Measurements from ENCODE around the gene ABCC3. TPM values are rescaled to one million over a fixed set of nuclear protein-coding genes. Genes with fewer than 3 reads are reported as not detected.

ABCC3 gene
- total and polyA plus RNA-seq, 2 donors = 1.8 to 3.7 TPM

DNA sequence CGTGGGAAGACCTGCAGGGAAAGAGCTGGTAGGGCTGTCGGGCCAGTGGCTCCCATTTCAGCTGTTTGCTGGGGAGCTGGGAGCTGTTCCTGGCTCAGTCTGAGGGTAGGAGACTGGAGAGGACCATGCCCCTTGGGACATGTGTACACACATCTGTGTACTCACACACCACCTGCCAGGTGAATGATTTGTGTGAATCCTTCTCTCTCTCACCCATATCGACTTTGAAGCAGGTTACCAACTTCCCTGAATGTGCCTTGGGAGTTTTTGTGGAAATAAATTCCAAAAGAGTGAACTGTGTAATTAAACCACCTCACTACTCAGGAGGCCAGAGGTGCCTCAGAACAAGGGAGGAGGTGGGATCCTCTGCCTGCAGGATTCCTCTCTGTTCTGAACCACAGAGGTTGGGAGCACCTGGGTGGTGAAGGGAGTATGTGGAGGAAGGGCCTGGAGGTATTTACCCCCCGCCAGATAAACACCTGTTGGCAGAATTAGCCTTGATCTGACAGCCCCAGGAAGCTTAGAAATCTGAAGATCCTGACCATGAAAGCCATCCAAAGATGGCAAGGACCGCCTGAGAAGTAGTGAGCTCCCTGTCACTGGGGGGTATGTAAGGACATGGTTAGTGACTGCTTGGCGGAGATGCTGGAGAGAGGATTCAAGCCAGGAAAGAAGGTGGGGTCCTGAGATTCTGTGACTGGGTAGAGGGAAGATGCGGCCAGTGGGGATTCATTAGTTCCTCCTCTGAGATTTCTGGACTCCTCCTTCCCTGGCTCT lies 3.3 kb downstream of the ABCC3 start:
- H3K4me3 ChIP-seq (ENCODE audit: low read length in 2 of 2) = no peak overlapping the region
- peaks cover 35 to 78% of the 10 kb centered on the region in 2 donors for H3K27me3 ChIP-seq (ENCODE audit: control insufficient read depth in 2 of 2, insufficient read depth in 1 of 2, low read length in 1 of 2)
- H3K27ac ChIP-seq (ENCODE audit: low read depth in 1 of 2, low read length in 1 of 2) = no peak overlapping the region
- DNase-seq (ENCODE audit: low read depth in 6 of 9, low spot score in 9 of 9) = no peak
- H3K9me3 ChIP-seq (ENCODE audit: control insufficient read depth in 2 of 2, insufficient read depth in 1 of 2, low read length in 1 of 2) = peaks cover 0 to 3% of the 10 kb centered on the region in 2 donors
- no peaks in the 10 kb centered on the region for H3K36me3 ChIP-seq (ENCODE audit: control insufficient read depth in 2 of 2, insufficient read depth in 2 of 2, low read length in 1 of 2)
- WGBS = 89% methylated on average over 7 of the region's 7 CpGs
- H3K4me1 ChIP-seq (ENCODE audit: control insufficient read depth in 2 of 2, insufficient read depth in 2 of 2, low read length in 2 of 2) = peaks cover 0 to 9% of the 10 kb centered on the region in 2 donors

DNA sequence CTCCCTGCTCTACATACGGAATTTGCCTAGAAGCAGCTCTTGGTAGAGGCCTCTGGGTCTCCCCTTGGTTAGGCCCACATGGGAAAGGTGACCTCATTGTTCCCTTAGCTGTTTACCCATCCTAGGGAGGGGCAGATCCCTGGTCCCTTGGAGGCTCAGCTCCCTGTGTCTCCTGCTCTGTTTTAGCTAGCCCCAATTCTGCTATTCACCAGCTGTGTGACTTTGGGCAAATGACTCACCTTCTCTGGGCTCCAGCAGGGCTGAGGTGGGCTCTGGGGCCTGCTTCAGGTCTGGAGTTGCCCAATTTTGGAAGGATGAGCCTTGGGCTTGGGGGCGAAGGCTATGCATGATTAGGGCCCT lies 3.9 kb downstream of the ABCC3 start:
- 94% methylated on average over 2 of the region's 2 CpGs for WGBS
- no peak overlapping the region for H3K27ac ChIP-seq (ENCODE audit: low read depth in 1 of 2, low read length in 1 of 2)
- H3K4me1 ChIP-seq (ENCODE audit: control insufficient read depth in 2 of 2, insufficient read depth in 2 of 2, low read length in 2 of 2) = peaks cover 0 to 9% of the 10 kb centered on the region in 2 donors

DNA sequence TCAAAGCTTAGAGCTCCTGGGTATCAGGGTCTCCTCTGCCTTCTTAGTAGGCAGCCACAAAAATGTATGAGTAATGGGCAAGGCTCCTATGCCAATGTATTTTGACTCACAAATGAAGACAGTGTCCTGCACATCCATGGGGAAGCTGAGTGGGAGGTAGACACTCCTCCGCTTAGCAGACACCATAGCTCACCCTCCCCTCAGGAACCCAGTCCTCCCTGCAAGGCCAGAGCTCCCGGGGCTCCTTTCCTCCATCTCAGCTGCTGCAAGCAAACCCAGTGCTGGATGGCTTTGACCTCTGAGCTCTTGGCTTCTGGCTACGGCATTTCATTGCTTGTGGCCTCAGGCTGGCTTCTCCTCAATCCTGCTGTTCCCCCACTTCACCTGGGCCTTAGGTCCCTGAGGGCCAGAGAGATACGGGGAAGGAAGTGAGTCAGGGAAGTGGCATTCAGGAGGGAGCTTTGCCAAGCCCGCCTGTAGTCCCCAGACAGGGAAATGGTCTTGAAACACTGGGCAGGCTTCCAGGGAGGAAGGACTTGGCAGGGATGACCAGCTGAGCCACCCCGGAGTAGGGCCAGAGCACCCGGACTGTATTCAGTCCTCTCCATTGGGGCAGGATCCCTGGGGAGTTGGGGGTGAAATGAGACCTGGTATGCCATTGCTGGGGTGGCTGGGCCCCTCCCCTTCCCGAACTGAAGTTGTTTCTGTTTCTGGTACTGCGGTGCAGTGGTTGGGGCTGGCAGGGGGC lies 4.5 kb downstream of the ABCC3 start:
- DNase-seq (ENCODE audit: low read depth in 6 of 9, low spot score in 9 of 9) = no peak
- Histone ChIP-seq H3K4me1 (ENCODE audit: control insufficient read depth in 2 of 2, insufficient read depth in 2 of 2, low read length in 2 of 2) (peaks cover 0 to 9% of the 10 kb centered on the region in 2 donors), H3K27me3 (ENCODE audit: control insufficient read depth in 2 of 2, insufficient read depth in 1 of 2, low read length in 1 of 2) (peaks cover 24 to 67% of the 10 kb centered on the region in 2 donors), H3K27ac (ENCODE audit: low read depth in 1 of 2, low read length in 1 of 2) (no peak overlapping the region), H3K4me3 (ENCODE audit: low read length in 2 of 2) (no peak overlapping the region), H3K9me3 (ENCODE audit: control insufficient read depth in 2 of 2, insufficient read depth in 1 of 2, low read length in 1 of 2) (peaks cover 0 to 1% of the 10 kb centered on the region in 2 donors), H3K36me3 (ENCODE audit: control insufficient read depth in 2 of 2, insufficient read depth in 2 of 2, low read length in 1 of 2) (no peaks in the 10 kb centered on the region)
- 37% methylated on average over 9 of the region's 9 CpGs for WGBS

More for the DNA sequence above, 3.9 kb downstream of the ABCC3 start:
- Histone ChIP-seq H3K36me3 (ENCODE audit: control insufficient read depth in 2 of 2, insufficient read depth in 2 of 2, low read length in 1 of 2) (no peaks in the 10 kb centered on the region), H3K4me3 (ENCODE audit: low read length in 2 of 2) (no peak overlapping the region), H3K9me3 (ENCODE audit: control insufficient read depth in 2 of 2, insufficient read depth in 1 of 2, low read length in 1 of 2) (peaks cover 0 to 3% of the 10 kb centered on the region in 2 donors), H3K27me3 (ENCODE audit: control insufficient read depth in 2 of 2, insufficient read depth in 1 of 2, low read length in 1 of 2) (peaks cover 29 to 72% of the 10 kb centered on the region in 2 donors)
- no peak for DNase-seq (ENCODE audit: low read depth in 6 of 9, low spot score in 9 of 9)

DNA sequence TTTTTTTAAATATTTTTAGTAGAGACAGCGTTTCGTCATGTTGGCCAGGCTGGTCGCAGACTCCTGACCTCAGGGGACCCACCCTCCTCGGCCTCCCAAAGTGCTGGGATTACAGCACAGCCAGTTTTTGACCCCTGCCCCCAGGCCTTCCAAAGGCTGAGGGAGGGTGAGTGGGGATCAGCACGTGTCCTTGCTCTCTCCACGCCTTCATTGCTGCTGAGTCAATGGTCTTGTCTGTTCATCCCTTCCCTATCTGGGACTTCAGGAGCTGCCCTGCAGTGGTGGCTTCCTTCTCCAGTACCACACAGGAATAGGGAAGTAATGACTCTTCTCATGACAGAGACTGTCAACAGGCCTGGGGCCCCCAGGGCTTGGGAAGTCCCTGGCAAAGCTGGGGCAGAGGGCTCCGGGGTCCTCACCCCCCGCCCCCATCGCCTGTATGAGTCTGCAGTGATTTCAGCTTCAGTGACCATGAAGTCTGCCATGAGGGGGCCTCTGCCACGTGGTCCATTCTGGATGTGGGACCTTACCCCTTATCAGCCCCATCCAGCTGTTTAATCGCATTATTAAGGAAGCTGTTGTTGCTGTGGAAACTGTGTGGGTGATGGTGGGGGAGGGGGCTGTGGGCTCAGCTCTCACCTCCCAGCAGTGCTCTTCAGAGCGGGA lies 6.1 kb downstream of the ABCC3 start:
- no peak for DNase-seq (ENCODE audit: low read depth in 6 of 9, low spot score in 9 of 9)
- H3K9me3 ChIP-seq (ENCODE audit: control insufficient read depth in 2 of 2, insufficient read depth in 1 of 2, low read length in 1 of 2) = no peaks in the 10 kb centered on the region
- no peaks in the 10 kb centered on the region for H3K36me3 ChIP-seq (ENCODE audit: control insufficient read depth in 2 of 2, insufficient read depth in 2 of 2, low read length in 1 of 2)
- peaks cover 0 to 9% of the 10 kb centered on the region in 2 donors for H3K4me1 ChIP-seq (ENCODE audit: control insufficient read depth in 2 of 2, insufficient read depth in 2 of 2, low read length in 2 of 2)
- H3K4me3 ChIP-seq (ENCODE audit: low read length in 2 of 2) = no peak overlapping the region
- H3K27me3 ChIP-seq (ENCODE audit: control insufficient read depth in 2 of 2, insufficient read depth in 1 of 2, low read length in 1 of 2) = peaks cover 9 to 50% of the 10 kb centered on the region in 2 donors
- no peak overlapping the region for H3K27ac ChIP-seq (ENCODE audit: low read depth in 1 of 2, low read length in 1 of 2)
- 68% methylated on average over 12 of the region's 12 CpGs for WGBS

DNA sequence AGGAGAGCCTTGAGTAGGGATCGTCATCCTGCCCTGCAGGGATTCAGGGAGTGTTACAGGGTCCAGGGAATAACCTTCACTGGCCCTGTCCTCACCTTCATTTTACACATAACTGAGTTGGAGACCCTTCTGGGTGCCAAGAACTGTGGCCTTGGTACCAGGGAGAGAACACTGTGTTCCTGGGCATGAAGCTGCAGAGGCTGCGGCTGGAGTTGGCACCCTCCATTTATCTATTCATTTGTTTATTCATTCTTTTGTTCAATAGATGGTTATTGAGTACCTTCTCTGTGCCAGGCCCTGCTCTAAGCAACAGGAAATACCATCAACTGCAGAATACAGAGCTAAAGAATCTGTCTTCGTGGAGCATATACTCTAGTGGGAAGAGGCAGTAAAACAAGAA lies 6.7 kb downstream of the ABCC3 start:
- H3K9me3 ChIP-seq (ENCODE audit: control insufficient read depth in 2 of 2, insufficient read depth in 1 of 2, low read length in 1 of 2) = no peaks in the 10 kb centered on the region
- H3K4me1 ChIP-seq (ENCODE audit: control insufficient read depth in 2 of 2, insufficient read depth in 2 of 2, low read length in 2 of 2) = peaks cover 0 to 9% of the 10 kb centered on the region in 2 donors
- WGBS = 78% methylated on average over 3 of the region's 3 CpGs
- peaks cover 5 to 45% of the 10 kb centered on the region in 2 donors for H3K27me3 ChIP-seq (ENCODE audit: control insufficient read depth in 2 of 2, insufficient read depth in 1 of 2, low read length in 1 of 2)
- no peak overlapping the region for H3K4me3 ChIP-seq (ENCODE audit: low read length in 2 of 2)
- H3K27ac ChIP-seq (ENCODE audit: low read depth in 1 of 2, low read length in 1 of 2) = no peak overlapping the region
- DNase-seq (ENCODE audit: low read depth in 6 of 9, low spot score in 9 of 9) = no peak
- H3K36me3 ChIP-seq (ENCODE audit: control insufficient read depth in 2 of 2, insufficient read depth in 2 of 2, low read length in 1 of 2) = no peaks in the 10 kb centered on the region

- Histone ChIP-seq H3K4me3 (ENCODE audit: low read length in 2 of 2) (no peak overlapping the region), H3K27me3 (ENCODE audit: control insufficient read depth in 2 of 2, insufficient read depth in 1 of 2, low read length in 1 of 2) (peaks cover 0 to 38% of the 10 kb centered on the region in 2 donors), H3K4me1 (ENCODE audit: control insufficient read depth in 2 of 2, insufficient read depth in 2 of 2, low read length in 2 of 2) (peaks cover 0 to 9% of the 10 kb centered on the region in 2 donors), H3K9me3 (ENCODE audit: control insufficient read depth in 2 of 2, insufficient read depth in 1 of 2, low read length in 1 of 2) (no peaks in the 10 kb centered on the region), H3K36me3 (ENCODE audit: control insufficient read depth in 2 of 2, insufficient read depth in 2 of 2, low read length in 1 of 2) (no peaks in the 10 kb centered on the region), H3K27ac (ENCODE audit: low read depth in 1 of 2, low read length in 1 of 2) (no peak overlapping the region)
- 97% methylated on average over 15 of the region's 15 CpGs for WGBS
- no peak for DNase-seq (ENCODE audit: low read depth in 6 of 9, low spot score in 9 of 9)
Observed at GRCh38 chr17:50642071-50642721, 7.5 kb downstream of the ABCC3 start.

DNA sequence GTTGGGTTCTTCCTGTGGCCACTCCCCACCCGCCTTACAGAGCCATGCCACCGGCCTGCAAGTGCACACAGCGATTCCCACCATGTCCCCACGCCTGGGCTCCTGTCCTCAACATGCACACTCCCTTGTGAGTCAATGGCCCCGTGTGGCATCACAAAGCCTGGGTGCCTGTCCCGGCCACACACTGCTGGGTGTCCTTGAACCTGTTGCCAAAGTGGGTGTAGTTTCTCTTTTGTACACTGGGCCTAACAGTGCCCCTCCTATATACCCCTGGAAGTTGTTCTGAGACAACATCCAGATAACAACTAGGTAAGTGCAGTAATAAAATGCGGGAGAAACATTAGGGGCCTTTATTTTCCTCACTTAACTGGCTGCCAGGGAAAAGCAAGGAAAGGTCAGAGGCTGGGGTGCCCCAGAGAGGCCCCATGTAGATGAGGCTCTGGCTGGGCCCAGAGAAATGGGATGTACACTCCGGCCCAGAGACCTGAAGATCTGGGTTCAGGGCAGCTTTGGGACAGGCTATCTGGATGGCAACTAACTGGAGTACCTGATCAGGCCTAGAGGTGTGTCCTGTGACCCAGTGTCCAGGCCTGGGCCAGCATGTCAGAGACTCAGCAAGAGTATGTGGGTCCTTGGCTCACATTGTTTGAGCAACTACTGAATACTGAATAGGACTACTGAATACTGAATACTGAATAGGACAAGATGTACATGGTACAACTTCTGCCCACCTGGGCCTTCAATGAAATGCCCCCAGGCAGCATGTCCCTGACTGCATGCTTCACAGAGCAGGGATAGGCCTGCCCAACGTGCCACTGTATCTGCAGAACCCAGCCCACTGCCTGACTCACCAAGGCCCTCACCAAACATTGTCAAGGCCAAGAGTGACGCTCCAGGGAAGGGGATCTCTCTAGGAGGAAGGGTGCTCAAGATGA lies 8.3 kb downstream of the ABCC3 start:
- H3K36me3 ChIP-seq (ENCODE audit: control insufficient read depth in 2 of 2, insufficient read depth in 2 of 2, low read length in 1 of 2) = no peaks in the 10 kb centered on the region
- no peaks in the 10 kb centered on the region for H3K9me3 ChIP-seq (ENCODE audit: control insufficient read depth in 2 of 2, insufficient read depth in 1 of 2, low read length in 1 of 2)
- H3K4me3 ChIP-seq (ENCODE audit: low read length in 2 of 2) = no peak overlapping the region
- no peak for DNase-seq (ENCODE audit: low read depth in 6 of 9, low spot score in 9 of 9)
- peaks cover 0 to 34% of the 10 kb centered on the region in 2 donors for H3K27me3 ChIP-seq (ENCODE audit: control insufficient read depth in 2 of 2, insufficient read depth in 1 of 2, low read length in 1 of 2)
- no peak overlapping the region for H3K27ac ChIP-seq (ENCODE audit: low read depth in 1 of 2, low read length in 1 of 2)
- 95% methylated on average over 10 of the region's 10 CpGs for WGBS
- H3K4me1 ChIP-seq (ENCODE audit: control insufficient read depth in 2 of 2, insufficient read depth in 2 of 2, low read length in 2 of 2) = peaks cover 0 to 9% of the 10 kb centered on the region in 2 donors

Measured in thymus (tissue), 11 donors.